ENCODE results near the gene OR2T35. TPM values are rescaled to one million over a fixed set of nuclear protein-coding genes. Genes with fewer than 3 reads are reported as not detected.
"Not testable (repeated sequence)": the region's sequence is repeated elsewhere in the genome, so short reads cannot be mapped to it uniquely, and the experiment has no call there.

OR2T35 gene
- total and polyA plus RNA-seq, 8 donors, result not detected

DNA sequence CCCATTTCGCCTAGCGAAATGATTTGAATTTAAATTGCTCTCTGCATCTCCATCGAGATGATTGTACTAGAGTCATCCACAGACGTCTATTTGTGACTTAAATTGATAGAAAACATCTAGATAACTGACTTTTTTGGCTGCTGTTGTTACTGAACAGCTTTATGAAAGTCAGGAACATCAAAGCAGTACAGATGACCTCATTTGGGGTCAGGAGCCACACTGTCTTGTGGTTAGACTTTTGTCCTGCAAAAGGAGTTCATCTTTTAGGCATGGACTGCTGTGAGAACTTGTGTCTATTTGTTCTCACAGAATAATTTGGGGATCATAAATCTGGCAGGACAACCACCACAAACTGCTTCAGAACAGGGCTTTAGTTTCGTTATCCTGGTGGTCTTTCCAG is 5.4 kb downstream of the OR2T35 start:
- H3K27ac ChIP-seq; H3K4me1 ChIP-seq; intact Hi-C loops (cut with DNase I; ENCODE audit: low total_unique reads); H3K4me3 ChIP-seq; DNase-seq; H3K9me3 ChIP-seq; H3K27me3 ChIP-seq; H3K36me3 ChIP-seq: not testable (repeated sequence)
- WGBS, 5 donors, result no CpG with 5 or more reads among the region's 5 CpGs

DNA sequence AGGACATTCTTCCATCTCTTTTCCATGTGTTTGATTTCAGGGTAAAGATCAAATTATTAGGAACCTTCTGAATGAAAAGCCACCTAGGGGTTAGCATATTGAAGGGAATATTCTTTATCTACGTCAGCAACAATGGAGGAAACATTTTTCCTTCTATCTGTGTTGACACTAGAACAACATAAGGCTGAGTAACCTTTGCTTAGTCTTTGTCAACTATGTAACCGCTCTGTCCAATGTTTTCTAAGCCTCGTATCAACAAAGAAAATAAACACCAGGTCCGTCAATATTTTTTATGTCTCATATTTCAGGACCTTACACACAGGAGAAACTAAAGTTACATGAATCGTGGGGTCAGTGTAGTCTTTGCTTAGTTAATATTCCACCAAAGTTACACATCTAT is 8.5 kb downstream of the OR2T35 start:
- WGBS, 5 donors, result 19 to 41% (median 22%) methylated on average over 2 of the region's 5 CpGs

GRCh38 chr1:248634991-248635390 is 10.1 kb downstream of the OR2T35 start, which contains the start of gene OR2T11:
Gene OR2T11 (minus strand): TSS chr1:248635091. CDS start chr1:248627128, 7,963 bp downstream.
- H3K27ac ChIP-seq; H3K9me3 ChIP-seq; H3K27me3 ChIP-seq; H3K36me3 ChIP-seq; H3K4me3 ChIP-seq; intact Hi-C loops (cut with DNase I; ENCODE audit: low total_unique reads); DNase-seq; H3K4me1 ChIP-seq: not testable (repeated sequence)
- WGBS, 5 donors, result no CpG with 5 or more reads among the region's 2 CpGs

More for the DNA sequence above, 8.5 kb downstream of the OR2T35 start:
- DNase-seq; H3K4me1 ChIP-seq; H3K4me3 ChIP-seq; H3K27me3 ChIP-seq; H3K27ac ChIP-seq; H3K9me3 ChIP-seq; intact Hi-C loops (cut with DNase I; ENCODE audit: low total_unique reads); H3K36me3 ChIP-seq: not testable (repeated sequence)

- H3K27ac ChIP-seq, result no peak overlapping the region
- no peak for DNase-seq
- H3K27me3 ChIP-seq, result no peaks in the 10 kb centered on the region
- H3K4me3 ChIP-seq, result no peak overlapping the region
- H3K36me3 ChIP-seq, result no peaks in the 10 kb centered on the region
- intact Hi-C loops (cut with DNase I; ENCODE audit: low total_unique reads), result no loop called here
- WGBS, 5 donors, result 71 to 81% (median 79%) methylated on average over 7 of the region's 7 CpGs
- TF ChIP-seq POLR2A (IDR thresholded peaks at IDR 0.05) (no peak), CTCF (IDR thresholded peaks at IDR 0.05) (no peak), EP300 (IDR thresholded peaks at IDR 0.05) (no peak), POLR2AphosphoS5 (IDR thresholded peaks at IDR 0.05) (no peak)
- no peaks in the 10 kb centered on the region for H3K9me3 ChIP-seq
- H3K4me1 ChIP-seq, result no peaks in the 10 kb centered on the region
Measured at GRCh38 chr1:248631354-248632008, 13.6 kb downstream of the OR2T35 start.

DNA sequence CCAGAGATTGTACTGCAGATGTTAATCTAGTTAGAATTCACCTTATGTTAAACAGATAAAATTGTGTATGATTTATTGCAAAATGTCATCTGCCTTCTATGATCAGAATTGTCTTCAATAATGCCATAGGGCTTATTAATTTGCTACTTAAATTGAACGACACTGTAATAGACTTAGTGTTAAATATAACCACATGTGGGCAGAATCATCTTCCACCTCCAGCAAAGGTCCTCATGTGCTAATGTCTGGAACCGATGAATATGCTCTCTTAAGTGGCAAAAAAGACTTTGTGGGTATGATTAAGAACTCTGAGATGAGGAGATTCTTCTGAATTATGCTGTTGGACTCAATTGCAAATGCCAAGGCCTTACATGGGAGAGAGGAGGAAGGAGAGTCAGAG is 14.5 kb downstream of the OR2T35 start:
- H3K27me3 ChIP-seq, result no peaks in the 10 kb centered on the region
- H3K4me1 ChIP-seq, result no peaks in the 10 kb centered on the region
- H3K4me3 ChIP-seq, result no peak overlapping the region
- WGBS, 5 donors, result 84 to 93% (median 86%) methylated on average over 2 of the region's 2 CpGs
- no peaks in the 10 kb centered on the region for H3K9me3 ChIP-seq
- TF ChIP-seq POLR2AphosphoS5 (IDR thresholded peaks at IDR 0.05), result no peak
- no peak for TF ChIP-seq POLR2A (IDR thresholded peaks at IDR 0.05)
- no peak for TF ChIP-seq EP300 (IDR thresholded peaks at IDR 0.05)
- no peak for TF ChIP-seq CTCF (IDR thresholded peaks at IDR 0.05)
- H3K36me3 ChIP-seq, result no peaks in the 10 kb centered on the region
- no peak overlapping the region for H3K27ac ChIP-seq
- intact Hi-C loops (cut with DNase I; ENCODE audit: low total_unique reads), result no loop called here
- no peak for DNase-seq

DNA sequence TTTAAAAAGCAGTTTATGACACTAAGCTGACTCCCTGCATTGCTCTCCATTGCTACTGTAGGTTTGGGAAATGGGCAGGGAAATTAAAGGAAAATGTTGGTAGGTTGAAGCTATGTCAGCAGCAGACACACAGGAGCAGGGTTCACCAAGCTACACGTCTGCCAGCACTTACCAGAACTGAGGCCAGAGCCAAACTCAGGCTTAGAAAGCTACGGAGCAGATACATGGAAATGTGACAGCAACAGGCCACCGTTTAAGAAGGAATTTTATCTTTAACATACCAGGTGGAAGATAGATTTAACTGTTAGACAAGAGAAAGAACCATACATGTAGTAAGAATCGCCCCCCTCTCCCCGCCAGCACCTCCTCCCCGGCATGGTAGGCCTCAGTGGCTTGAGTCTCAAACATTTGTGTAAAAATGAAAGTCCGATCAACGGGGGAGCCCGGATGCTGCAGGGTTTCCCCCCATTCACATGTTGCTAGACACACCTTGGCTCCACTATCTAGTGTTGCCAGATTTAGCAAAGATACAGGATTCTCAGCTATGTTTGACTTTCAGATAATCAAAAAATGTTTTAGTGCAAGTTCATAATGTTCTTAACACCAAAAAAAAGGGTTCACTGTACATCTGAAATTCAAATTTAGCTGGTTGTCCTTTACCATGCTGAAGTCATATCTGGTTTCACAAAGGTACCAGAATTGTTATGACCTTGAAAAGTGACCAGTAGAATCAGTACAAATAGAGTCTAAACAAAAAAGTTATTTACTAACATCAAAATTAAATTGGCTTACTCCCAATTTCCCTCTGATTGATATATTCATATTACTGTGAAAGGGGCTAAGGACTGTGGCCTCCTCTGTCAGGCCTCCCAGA is 16.9 kb downstream of the OR2T35 start:
- H3K27ac ChIP-seq, result no peak overlapping the region
- intact Hi-C loops (cut with DNase I; ENCODE audit: low total_unique reads), result no loop called here
- TF ChIP-seq POLR2A (IDR thresholded peaks at IDR 0.05), result no peak
- TF ChIP-seq CTCF (IDR thresholded peaks at IDR 0.05), result no peak
- no peak for TF ChIP-seq POLR2AphosphoS5 (IDR thresholded peaks at IDR 0.05)
- TF ChIP-seq EP300 (IDR thresholded peaks at IDR 0.05), result no peak

More for the DNA sequence above, 16.9 kb downstream of the OR2T35 start:
- H3K4me1 ChIP-seq, result no peaks in the 10 kb centered on the region
- H3K4me3 ChIP-seq, result no peak overlapping the region
- no peaks in the 10 kb centered on the region for H3K36me3 ChIP-seq
- no peaks in the 10 kb centered on the region for H3K9me3 ChIP-seq
- no peaks in the 10 kb centered on the region for H3K27me3 ChIP-seq
- WGBS, 5 donors, result 75 to 81% (median 79%) methylated on average over 9 of the region's 9 CpGs
- no peak for DNase-seq
